Measurements from ENCODE around the gene RPL28. TPM values are rescaled to one million over a fixed set of nuclear protein-coding genes. Genes with fewer than 3 reads are reported as not detected.

RPL28 gene
- total and polyA plus RNA-seq, 9 donors: 391 to 2,645 (median 2,257) TPM

GRCh38 chr19:55347442-55348009, 38.2 kb upstream of the RPL28 start:
- TF ChIP-seq CTCF (IDR thresholded peaks at IDR 0.05): no peak
- no peak for TF ChIP-seq EP300 (IDR thresholded peaks at IDR 0.05)
- TF ChIP-seq POLR2A (IDR thresholded peaks at IDR 0.05): no peak
- no peak for DNase-seq
- no peaks in the 10 kb centered on the region for H3K9me3 ChIP-seq
- H3K4me1 ChIP-seq (ENCODE audit: insufficient read depth): no peaks in the 10 kb centered on the region
- H3K36me3 ChIP-seq: no peaks in the 10 kb centered on the region
- WGBS, 3 donors: 70 to 75% (median 72%) methylated on average over 10 of the region's 10 CpGs
- H3K27me3 ChIP-seq: no peaks in the 10 kb centered on the region
- no peak overlapping the region for H3K27ac ChIP-seq
- H3K4me3 ChIP-seq: no peak overlapping the region
- intact Hi-C loops (cut with DNase I): no loop called here

GRCh38 chr19:55348317-55349034, 37.3 kb upstream of the RPL28 start:
- Histone ChIP-seq H3K27ac (no peak overlapping the region), H3K4me1 (ENCODE audit: insufficient read depth) (no peaks in the 10 kb centered on the region), H3K9me3 (no peaks in the 10 kb centered on the region), H3K27me3 (no peaks in the 10 kb centered on the region), H3K36me3 (no peaks in the 10 kb centered on the region), H3K4me3 (no peak overlapping the region)
- TF ChIP-seq CTCF (IDR thresholded peaks at IDR 0.05): no peak
- TF ChIP-seq POLR2A (IDR thresholded peaks at IDR 0.05): no peak
- TF ChIP-seq EP300 (IDR thresholded peaks at IDR 0.05): no peak
- DNase-seq: no peak
- intact Hi-C loops (cut with DNase I): no loop called here
- WGBS, 3 donors: 57 to 63% (median 58%) methylated on average over 22 of the region's 22 CpGs

GRCh38 chr19:55350620-55351315, 35.0 kb upstream of the RPL28 start:
- TF ChIP-seq POLR2A (IDR thresholded peaks at IDR 0.05): no peak
- no peak for TF ChIP-seq CTCF (IDR thresholded peaks at IDR 0.05)
- no peak for TF ChIP-seq EP300 (IDR thresholded peaks at IDR 0.05)
- Histone ChIP-seq H3K27me3 (no peaks in the 10 kb centered on the region), H3K4me3 (no peak overlapping the region), H3K27ac (no peak overlapping the region), H3K9me3 (no peaks in the 10 kb centered on the region), H3K36me3 (no peaks in the 10 kb centered on the region), H3K4me1 (ENCODE audit: insufficient read depth) (no peaks in the 10 kb centered on the region)
- WGBS, 3 donors: 66 to 69% (median 68%) methylated on average over 11 of the region's 11 CpGs
- no peak for DNase-seq
- intact Hi-C loops (cut with DNase I): no loop called here

- Histone ChIP-seq H3K9me3 (no peaks in the 10 kb centered on the region), H3K27ac (no peak overlapping the region), H3K4me1 (ENCODE audit: insufficient read depth) (no peaks in the 10 kb centered on the region), H3K36me3 (no peaks in the 10 kb centered on the region), H3K27me3 (no peaks in the 10 kb centered on the region), H3K4me3 (no peak overlapping the region)
- TF ChIP-seq EP300 (IDR thresholded peaks at IDR 0.05) (no peak), POLR2A (IDR thresholded peaks at IDR 0.05) (no peak), CTCF (IDR thresholded peaks at IDR 0.05) (no peak)
- WGBS, 3 donors: 73 to 83% (median 79%) methylated on average over 6 of the region's 6 CpGs
- DNase-seq: no peak
- intact Hi-C loops (cut with DNase I): no loop called here
Observed at GRCh38 chr19:55352040-55352439, 33.7 kb upstream of the RPL28 start.

Measured in ovary (tissue), 9 donors.